Loucy (cell line): ENCODE measurements around the gene PPP3CA.

ENCODE experiments used
- EZH2phosphoT487 ChIP-seq: fragments of 200-600 bp; IDR thresholded peaks from 2 replicates; pipeline ENCODE4 v1.6.1; 2018; ENCODE audit warnings: antibody characterized with exemption, mild to moderate bottlenecking, moderate library complexity, borderline replicate concordance
- TF ChIP-seq, protein P1 (sequence below): fragments of 200-600 bp; sonication (generic); conservative IDR thresholded peaks from 2 replicates; pipeline ENCODE4 v1.5.1; 2014; ENCODE audit warnings: mild to moderate bottlenecking, antibody characterized with exemption, low read length

DNA sequence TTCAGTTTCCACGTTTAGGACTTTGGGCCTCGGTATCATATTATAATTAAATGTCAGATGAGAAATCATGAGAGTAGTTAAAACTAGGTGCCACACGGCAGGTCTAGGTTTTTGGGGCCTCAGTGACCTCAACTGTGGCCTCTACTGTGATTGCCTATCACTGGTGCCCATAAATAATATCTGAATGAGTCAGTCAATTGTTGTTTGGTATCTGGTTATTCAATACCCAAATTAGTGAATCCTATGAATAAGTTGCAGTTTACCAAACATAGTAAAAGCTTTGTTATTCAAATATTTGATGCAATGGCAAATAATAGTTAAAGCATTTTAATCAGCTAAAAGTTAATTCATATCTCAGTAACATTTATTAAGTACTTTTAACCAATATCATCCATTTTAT lies 188.8 kb downstream of the PPP3CA start:
- TF ChIP-seq, protein P1, sequence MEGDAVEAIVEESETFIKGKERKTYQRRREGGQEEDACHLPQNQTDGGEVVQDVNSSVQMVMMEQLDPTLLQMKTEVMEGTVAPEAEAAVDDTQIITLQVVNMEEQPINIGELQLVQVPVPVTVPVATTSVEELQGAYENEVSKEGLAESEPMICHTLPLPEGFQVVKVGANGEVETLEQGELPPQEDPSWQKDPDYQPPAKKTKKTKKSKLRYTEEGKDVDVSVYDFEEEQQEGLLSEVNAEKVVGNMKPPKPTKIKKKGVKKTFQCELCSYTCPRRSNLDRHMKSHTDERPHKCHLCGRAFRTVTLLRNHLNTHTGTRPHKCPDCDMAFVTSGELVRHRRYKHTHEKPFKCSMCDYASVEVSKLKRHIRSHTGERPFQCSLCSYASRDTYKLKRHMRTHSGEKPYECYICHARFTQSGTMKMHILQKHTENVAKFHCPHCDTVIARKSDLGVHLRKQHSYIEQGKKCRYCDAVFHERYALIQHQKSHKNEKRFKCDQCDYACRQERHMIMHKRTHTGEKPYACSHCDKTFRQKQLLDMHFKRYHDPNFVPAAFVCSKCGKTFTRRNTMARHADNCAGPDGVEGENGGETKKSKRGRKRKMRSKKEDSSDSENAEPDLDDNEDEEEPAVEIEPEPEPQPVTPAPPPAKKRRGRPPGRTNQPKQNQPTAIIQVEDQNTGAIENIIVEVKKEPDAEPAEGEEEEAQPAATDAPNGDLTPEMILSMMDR = no peak
- TF ChIP-seq EZH2phosphoT487 = no peak
